NCI-H226 (cell line): ENCODE results near the gene TAL1.

Experiments used
- DNase-seq: peaks from one replicate; pipeline ENCODE4 v3.0.0-alpha.2; 2015

The TAL1 gene

DNA sequence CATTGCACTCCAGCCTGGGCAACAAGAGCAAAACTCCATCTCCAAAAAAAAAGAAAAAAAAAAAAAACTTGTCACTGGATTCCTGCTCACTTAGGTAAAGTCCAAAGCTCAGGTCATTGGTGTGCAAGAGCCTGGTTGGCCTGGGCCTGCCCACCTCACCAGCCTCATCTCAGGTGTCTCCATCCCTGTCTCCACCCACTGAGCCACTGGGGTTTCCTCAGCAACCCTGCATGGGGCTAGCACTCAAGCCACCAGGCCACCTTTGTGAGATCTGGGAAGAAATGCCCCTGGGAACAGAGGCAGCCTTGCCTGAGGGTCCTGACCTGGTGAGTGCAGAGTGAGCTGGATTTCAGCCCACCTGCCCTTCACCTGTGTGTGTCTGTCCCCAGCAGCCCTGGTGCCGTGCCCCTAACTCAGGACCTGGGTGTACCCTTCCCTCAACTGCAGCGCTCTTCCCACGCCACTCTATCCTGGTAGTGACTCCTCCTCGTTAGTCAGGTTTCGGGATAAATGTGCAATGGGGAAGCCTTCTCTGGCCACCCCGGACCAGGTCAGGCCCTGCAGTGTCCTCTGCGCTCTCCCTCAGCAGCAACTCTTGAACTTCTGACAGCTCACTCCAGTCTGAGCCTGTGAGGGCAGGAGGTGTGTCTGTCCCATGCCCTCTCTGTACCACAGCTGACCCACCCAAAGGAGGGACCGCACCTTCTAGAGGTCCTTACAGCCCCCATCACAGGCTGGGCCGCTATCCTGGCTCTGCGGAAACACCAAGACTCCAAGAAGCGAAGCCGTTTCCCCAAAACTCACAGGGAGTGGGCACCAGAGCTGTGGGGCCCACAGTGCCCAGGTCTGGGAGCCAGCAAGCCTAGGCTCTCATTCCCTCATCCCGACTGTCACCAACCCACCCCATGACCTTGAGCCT lies 45.5 kb downstream of the TAL1 start:
- no peak for DNase-seq

DNA sequence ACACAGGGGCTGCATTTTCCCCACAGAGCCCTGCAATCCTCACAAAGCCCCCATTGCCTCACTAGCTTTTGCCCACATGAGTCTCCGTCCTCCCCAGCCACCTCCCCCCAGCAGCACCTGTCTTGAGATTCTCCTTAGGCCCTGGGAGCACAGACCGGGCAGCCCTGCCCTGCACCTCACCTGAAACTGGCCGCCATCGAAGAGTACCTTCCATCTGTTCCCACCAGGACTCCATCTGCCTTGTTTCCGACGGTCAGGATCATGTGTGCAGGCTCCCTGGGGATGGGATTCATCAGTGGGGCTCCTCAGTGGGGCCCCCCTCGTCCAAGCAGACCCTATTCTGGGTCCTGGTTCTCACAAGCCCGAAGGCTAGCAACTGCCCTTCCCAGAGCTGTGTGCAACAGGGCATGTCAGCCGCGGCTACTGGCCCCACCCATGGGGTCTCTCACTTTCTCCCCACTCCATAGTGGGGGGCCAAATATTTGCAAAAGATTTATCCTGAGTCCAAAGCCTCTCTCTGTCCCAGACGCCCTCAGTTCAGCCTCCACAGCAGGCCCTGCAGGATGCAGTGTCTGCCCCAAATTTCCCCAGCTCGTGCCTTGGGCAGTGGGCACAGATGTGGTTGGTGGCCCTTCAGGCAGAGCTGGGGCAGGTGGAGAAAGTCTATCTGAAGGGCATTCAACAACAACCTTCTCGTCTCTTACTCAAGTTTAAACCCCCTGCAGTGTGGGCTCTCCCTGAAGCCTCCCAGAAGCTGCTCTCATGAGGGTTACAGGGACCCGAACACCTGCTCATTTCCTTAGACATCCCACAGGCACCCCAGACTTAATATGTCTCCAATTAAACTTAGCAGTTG lies 47.0 kb downstream of the TAL1 start:
- no peak for DNase-seq

DNA sequence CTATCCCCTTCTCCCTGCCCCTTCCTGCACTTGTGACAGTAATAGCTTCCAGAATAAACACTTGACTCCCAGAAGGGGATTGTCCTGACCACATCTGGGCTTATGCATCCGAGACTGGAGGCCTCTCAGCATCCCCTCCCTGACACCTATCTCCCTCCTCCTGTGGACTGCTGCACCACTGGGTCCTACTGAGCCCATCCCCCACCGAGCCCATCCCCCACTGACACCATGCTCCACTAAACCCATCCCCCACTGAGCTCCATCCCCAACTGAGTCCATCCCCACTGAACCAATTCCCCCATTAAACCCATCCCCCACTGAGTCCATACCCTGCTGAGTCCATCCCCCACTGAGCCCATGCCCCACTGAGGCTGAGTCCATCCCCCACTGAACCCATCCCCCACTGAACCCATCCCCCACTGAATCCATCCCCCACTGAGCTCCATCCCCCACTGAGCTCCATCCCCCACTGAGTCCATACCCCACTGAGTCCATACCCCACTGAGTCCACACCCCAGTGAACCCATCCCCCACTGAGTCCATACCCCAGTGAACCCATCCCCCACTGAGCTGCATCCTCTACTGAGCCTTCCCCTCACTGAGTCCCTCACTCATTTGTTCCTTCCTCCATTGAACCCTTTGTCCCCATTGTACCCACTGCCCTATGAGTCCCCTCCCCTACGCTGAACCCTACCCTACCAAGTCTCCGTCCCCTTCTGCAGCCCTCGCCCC lies 47.8 kb downstream of the TAL1 start:
- DNase-seq = no peak

DNA sequence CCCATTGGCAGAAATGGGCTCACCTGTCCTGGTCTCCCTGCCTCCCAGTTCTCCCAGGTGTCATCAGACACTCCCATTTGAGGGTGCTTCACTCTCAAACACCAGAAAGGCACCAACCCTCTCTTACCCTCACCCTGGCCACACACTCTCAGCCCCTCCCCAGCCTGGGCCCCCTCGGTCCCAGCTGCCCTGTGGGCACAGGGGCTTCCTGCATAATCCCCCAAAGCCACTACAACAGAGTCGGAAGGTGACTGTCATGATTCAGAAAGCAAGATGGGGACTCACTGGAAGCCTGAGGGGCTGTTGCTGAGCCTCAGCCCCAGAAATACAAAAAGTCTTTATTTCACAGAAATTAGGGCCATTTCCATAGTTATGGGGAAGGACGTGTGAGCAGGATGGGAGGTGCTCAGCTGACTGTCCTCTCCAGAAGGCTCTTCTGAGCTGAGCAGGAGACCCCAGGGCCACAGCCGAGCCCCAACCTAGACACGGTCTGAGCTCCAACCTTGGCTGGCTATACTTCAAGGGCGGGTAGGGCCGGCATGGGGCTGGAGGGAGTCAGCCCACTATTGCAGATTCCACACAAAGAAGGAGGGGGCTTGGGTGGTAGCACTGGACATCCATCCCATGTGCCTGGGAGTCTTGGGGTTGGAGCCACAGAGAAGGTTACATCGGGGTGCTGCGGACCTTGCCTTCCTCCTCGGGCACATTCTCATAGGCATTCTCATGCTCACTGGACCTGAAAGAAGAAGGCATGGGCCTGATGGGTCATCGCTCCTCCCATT lies 48.5 kb downstream of the TAL1 start:
- no peak for DNase-seq

DNA sequence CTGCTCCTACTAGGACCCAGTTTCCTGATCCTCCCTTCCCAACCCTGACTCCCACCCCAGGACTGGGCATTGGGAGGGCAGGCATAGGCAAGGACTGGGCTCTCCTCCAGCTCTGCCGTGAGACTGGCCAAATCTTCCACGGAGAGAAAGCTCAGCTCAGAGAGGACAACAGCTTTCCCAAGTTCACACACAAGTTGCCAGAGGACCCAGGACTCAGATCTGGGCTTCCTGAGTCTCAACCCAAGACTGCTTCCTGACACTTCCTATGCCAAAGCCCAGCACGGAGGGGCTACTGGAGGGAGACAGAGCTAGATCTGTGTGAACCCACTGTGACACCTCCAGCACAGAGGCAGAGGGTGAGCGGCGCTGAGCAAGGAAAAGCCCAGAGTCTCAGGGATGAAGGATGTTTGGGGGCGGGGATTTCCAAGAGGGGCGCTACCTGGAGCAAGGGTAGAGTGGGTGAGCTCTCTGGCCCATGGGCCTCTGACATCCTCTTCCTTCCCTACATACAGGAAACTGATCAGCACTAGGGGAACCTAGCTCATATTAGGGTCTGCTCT lies 49.3 kb downstream of the TAL1 start:
- no peak for DNase-seq

DNA sequence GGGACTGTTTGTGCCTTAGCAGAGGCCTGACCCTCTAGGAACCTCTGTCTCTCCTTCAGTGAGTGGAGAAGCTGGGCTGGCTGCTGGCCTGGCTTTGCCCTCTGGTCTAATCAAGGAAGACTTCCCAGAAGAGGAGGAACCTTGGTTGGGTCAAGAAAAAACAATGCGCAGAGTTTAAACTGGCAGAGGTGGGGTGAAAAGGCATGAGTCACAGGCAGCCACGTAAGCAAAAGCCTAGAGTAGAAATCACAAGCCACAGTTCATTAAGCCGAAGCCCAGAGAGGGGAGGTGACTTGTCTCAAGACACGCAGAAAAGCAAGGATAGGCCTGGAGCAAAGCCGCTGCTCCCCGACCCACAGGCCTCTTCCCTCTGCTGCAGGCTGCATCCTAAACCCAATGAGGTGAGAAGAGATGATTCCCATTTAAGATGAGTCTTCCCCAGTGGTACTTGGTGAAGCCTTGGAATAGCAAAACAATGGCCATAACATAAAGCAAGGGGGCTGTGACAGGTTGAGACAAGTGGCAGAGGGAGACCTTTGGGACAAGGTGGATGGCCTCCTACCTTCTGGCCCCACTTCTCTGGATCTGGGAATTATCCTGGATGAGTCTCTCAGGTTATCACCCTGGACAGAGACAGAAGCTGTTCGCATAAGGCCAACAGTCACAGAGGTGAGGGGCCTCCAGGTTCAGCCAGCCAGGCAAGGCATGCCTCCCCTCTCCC lies 49.9 kb downstream of the TAL1 start:
- DNase-seq = peak; percentile 66

DNA sequence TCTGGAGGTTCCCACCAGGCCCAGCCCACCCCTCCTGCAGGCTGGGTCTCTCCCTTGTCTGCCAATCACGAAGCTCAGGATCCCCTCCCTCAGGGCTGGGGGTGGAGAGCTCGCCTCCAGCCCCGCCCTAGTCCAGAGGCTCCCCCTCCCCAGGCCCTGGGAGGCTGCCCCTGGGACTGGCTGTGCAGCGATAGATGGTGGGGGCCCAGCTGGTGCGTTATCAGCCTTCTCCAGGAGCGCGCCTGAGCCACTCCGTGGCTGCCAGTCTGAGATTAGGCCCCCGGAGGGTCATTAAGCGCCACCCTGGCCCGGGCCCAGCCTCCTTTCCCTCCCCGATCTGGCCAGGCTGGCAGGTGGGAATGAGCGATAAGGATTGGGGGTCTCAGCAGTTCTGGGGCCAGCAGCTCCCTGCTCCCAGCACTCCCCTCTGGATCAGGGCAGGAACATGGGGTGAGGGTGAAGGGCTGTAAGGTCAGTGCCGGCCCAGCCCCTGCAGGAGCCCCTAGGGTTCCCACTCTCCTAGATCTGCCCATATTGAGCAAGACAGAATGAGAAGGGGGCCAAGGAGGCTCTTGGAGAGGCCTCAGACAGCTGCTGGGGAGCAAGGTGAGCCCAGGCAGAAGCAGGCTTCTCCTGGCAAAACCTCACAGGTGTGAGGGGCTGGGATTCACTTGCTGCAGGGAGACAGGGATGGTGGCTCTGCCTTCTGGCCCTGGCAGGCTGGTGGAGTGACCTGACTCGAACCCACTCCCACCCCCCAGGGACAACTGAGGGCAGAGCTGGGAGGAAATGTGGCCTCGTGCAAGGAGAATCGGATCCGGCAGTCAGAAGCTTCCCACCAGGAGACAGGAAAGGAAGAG lies 50.7 kb downstream of the TAL1 start:
- DNase-seq = no peak

DNA sequence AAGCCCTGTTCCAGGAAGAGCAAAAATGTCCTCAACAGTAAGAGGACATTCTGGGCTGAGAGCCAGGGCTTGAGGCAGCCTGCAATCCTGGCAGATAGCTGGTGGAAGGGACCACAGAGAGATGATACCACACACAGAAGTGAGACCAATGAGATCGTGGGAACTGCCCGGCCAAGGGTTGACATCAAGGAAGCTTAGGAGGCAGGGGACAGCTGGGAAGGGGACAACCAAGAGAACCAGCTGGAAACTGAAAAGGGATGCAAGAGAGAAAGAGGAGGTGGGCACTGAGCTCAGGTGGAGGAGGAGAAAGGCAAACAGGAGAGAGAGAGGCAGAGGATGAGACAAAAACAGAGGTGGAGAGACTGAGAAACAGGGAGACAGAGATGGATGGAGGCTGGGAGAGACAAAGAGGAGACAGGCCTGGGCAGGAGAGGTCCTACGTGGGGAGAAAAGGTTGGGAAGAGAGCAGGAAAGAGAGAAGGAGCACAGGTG lies 51.4 kb downstream of the TAL1 start:
- no peak for DNase-seq

DNA sequence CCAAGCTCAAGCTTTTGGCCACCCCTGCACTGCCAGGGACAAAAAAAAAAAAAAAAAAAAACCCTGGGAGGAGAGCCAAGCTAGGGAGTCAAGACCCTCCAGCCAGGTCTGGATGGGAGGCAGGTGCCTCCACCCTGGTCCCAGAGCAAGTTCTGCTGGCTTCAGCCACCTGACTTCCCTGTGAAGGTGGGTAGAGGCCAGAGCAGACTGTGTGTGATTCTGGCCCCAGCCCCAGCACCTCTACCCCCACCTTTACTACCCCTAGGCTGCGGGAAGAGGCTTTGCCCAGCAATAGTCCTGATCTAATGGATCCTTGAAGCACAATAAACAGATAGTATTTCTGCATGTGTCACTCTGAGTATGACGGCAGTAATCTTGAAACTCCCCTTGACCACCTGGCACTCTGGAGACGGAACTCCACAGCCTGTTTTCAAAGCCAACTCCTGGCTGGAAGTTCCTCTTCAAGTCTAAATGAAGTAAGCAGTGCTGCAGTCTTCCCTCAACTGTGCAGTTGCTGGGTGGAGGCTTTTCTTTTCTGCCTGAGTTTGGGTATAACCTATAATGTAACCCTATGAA lies 51.9 kb downstream of the TAL1 start:
- no peak for DNase-seq

DNA sequence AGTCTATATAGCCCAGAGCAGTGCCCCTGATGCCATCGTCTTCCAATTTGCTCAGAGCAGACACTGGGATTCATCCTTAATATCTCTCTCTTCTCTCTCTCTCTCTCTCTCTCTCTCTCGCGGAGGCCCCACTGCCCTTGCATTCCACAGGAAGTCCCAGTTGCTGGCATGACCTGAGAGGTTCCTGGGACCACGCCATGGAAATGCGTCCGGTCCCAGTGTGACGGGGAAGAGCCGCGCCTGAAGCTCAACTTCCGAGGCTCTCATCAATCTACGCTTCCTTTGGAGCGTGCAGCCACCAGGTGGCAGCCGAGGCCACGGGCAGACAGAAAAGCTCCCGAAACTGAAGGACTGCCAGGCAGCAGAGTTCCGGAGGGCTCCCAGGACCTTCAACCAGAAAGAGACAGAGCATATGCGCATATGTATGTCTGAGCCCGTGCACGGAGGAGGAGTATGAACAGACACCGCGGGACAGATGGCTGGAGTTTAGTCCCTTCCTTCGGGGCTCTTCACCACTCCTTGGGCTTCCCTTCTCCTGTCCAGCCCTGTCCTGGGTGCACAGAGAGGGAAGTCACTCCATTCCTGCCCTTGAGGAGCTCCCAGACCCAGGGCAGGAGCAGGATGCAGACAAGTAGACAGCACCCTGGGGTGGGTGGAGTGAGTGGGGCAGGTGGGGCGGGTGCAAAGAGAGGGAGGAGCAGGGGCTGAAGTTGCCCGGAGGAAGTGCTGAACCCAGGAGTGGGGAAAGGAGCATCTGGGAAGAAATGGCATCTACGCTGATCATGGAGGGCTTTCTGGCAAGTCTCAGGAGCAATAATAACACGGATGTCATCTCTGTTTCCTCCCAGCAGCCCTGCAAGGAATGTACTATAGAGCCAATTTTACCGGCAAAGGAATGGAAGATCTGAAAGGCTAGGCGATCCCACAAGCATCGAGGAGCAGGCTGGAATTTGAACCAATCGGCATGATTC lies 52.7 kb downstream of the TAL1 start:
- DNase-seq = peak; percentile 92

DNA sequence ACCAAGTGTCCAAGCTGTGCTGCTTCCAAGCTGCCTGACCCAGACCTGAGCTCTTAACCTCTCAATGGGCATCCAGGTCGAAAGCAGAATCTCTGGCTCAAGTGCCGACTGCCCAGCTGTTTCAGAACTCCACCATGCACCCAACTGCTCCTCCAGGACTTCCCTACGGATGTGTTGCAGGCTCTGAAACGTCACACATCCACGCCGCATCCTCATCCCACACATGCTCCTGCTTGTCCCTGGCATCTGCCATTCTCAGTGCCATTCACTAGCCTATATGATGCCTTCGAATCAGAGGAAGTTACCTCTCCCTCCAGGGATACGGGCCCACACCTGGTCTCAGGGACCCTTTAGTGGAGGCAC lies 53.4 kb downstream of the TAL1 start:
- no peak for DNase-seq

DNA sequence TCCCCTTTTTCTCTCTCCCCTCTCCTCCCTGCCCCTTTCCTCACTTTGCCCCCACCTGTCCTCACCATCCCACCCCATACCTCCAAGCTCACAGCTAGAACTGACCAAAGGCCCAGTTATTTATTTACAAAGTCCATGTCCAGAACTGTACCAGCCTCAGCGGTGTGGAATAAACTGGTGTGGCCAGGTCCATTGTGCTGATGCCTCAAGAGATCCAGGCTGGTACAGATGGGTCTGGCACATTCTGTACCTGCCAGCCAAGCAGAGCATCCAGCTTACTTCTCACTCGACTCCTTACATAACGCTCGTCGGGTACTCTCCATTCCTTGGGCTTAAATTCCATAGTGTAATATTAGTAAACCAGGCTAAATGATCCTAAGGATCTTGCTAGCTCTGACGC lies 54.0 kb downstream of the TAL1 start:
- no peak for DNase-seq

DNA sequence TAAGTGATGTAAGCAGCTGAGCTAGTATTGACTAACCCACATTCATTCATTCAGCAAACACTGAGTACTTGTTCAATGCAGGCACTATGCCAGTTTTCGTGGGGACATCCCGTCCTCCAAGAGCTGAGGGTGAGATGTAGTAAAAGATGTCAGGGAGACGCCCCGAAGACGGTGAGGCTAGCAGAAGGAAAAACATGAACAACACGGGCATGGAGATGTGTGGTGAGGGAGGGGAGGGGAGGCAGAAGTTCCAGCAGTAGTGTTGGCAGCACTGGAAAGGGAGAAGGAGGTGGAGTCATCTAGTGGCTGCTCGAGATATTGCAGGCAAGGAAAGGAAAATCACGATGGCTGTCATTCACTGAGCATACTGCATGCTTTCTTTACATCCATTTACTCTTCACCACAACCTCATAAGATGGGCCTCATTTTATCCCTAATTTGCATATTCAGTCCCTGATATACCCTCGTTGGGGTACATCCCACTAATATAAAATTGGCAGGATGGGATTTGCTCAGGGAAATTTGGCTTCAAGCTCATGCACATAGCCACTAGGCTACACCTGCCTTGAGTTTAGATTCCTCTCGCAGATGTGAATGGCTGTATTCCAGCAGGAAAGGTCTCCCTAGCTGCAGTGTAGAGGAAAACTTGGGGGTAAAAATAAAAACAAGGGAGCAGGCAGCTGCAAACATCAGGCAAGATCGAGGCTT lies 56.6 kb downstream of the TAL1 start:
- DNase-seq = peak; percentile 54

DNA sequence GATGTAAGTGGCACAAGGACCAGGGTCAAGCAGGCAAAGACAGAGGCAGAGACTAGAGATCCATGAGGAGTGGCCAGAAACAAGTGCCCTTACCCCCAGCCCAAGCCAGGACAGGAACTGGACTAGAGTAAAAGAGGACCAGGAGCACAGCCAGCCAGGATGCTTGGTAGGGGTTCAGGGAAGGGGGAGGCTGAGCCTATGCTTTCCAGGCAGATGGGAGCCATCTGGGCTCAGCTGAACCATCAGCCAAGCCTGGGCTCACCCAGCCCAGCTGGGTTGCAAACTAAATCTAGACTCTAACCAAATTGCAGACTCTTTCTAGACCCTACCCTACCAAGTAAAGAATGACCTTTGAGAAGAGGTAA lies 57.4 kb downstream of the TAL1 start:
- no peak for DNase-seq

DNA sequence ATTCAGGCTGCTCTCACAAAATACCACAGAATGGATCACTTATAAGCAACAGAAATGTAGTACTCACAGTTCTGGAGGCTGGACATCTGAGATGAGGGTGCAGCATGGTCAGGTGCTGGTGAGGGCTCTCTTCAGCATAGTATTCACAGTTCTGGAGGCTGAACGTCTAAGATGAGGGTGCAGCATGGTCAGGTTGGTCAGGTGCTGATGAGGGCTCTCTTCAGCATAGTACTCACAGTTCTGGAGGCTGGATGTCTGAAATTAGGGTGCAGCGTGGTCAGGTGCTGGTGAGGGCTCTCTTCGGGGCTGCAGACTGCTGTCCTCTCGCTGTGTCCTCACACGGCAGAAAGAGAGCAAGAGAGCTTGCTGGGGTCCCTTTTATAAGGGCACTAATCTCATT lies 59.2 kb downstream of the TAL1 start:
- no peak for DNase-seq
